ENCODE results near the gene CCNI. TPM values are rescaled to one million over a fixed set of nuclear protein-coding genes. Genes with fewer than 3 reads are reported as not detected.

Gene CCNI
- total and polyA plus RNA-seq, 2 donors from 2014 or later, result 172 to 314 TPM

DNA sequence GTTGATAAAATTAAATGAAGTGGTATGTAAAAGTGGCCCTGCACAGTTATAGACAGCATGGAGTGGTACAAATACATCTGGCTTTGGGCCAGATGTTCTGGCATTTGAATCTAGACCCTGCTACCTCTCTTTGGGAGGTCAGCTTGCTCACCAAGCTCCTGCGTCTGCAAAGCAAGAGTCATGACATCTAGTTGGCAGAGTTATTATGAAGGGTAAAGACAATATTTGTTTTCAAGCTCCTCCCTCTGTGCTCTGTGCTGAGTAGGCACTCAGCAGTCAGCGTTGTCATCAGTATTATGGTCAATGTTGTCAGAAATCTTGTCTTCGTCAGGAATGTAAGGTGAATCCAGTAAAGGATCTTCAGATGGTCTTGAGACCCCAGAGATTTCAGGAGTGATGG is 55.8 kb downstream of the CCNI start:
- Histone ChIP-seq H3K4me1 (ENCODE audit: control insufficient read depth in 2 of 3, insufficient read depth in 2 of 3, low read depth in 1 of 3, low read length in 3 of 3) (peaks cover 0 to 11% (median 8%) of the 10 kb centered on the region in 3 donors), H3K4me3 (ENCODE audit: low read length in 3 of 3) (no peak overlapping the region), H3K9me3 (ENCODE audit: control insufficient read depth in 2 of 3, insufficient read depth in 1 of 3, low read length in 3 of 3) (no peaks in the 10 kb centered on the region), H3K9ac (ENCODE audit: low read length in 3 of 3) (no peak overlapping the region), H3K27me3 (ENCODE audit: control insufficient read depth, insufficient read depth, low read length) (no peaks in the 10 kb centered on the region), H3K36me3 (ENCODE audit: control insufficient read depth in 2 of 3, insufficient read depth in 3 of 3, low read length in 3 of 3) (peaks cover 24 to 37% (median 29%) of the 10 kb centered on the region in 3 donors), H3K27ac (ENCODE audit: low read depth in 2 of 2, low read length in 2 of 2) (no peak overlapping the region)
- intact Hi-C loops (cut with DNase I), result no loop called here
- DNase-seq (no peak), FAIRE-seq (no peak)
- TF ChIP-seq, protein P1, sequence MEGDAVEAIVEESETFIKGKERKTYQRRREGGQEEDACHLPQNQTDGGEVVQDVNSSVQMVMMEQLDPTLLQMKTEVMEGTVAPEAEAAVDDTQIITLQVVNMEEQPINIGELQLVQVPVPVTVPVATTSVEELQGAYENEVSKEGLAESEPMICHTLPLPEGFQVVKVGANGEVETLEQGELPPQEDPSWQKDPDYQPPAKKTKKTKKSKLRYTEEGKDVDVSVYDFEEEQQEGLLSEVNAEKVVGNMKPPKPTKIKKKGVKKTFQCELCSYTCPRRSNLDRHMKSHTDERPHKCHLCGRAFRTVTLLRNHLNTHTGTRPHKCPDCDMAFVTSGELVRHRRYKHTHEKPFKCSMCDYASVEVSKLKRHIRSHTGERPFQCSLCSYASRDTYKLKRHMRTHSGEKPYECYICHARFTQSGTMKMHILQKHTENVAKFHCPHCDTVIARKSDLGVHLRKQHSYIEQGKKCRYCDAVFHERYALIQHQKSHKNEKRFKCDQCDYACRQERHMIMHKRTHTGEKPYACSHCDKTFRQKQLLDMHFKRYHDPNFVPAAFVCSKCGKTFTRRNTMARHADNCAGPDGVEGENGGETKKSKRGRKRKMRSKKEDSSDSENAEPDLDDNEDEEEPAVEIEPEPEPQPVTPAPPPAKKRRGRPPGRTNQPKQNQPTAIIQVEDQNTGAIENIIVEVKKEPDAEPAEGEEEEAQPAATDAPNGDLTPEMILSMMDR (IDR thresholded peaks at IDR 0.05; ENCODE audit: borderline replicate concordance, extremely low read depth, insufficient read depth), result no peak

DNA sequence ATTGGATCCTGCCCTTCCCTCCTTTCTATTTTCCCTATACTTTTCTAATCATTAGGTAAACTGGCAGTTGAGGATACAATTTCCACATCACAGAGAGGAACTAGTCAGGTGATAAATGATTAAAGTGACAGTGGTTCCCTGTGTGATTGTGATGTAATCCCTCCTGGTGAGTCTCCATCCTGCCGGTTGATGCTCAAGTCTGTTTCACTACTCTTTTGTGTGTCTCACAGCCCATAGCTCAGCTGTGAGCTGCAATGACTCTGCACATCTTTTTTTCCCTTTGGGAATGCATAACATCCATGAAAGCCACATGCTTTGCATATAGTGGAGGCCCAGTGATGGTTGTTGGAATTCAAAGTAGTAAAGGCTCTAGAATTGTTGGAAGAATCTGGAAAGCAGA is 60.4 kb downstream of the CCNI start:
- TF ChIP-seq, protein P1 (IDR thresholded peaks at IDR 0.05; ENCODE audit: borderline replicate concordance, extremely low read depth, insufficient read depth), result no peak
- FAIRE-seq (no peak), DNase-seq (no peak)
- Histone ChIP-seq H3K9ac (ENCODE audit: low read length in 3 of 3) (no peak overlapping the region), H3K9me3 (ENCODE audit: control insufficient read depth in 2 of 3, insufficient read depth in 1 of 3, low read length in 3 of 3) (no peaks in the 10 kb centered on the region), H3K27ac (ENCODE audit: low read depth in 2 of 2, low read length in 2 of 2) (no peak overlapping the region), H3K4me1 (ENCODE audit: control insufficient read depth in 2 of 3, insufficient read depth in 2 of 3, low read depth in 1 of 3, low read length in 3 of 3) (no peaks in the 10 kb centered on the region), H3K4me3 (ENCODE audit: low read length in 3 of 3) (no peak overlapping the region), H3K36me3 (ENCODE audit: control insufficient read depth in 2 of 3, insufficient read depth in 3 of 3, low read length in 3 of 3) (peaks cover 21 to 25% (median 23%) of the 10 kb centered on the region in 3 donors), H3K27me3 (ENCODE audit: control insufficient read depth, insufficient read depth, low read length) (no peaks in the 10 kb centered on the region)
- intact Hi-C loops (cut with DNase I), result no loop called here

DNA sequence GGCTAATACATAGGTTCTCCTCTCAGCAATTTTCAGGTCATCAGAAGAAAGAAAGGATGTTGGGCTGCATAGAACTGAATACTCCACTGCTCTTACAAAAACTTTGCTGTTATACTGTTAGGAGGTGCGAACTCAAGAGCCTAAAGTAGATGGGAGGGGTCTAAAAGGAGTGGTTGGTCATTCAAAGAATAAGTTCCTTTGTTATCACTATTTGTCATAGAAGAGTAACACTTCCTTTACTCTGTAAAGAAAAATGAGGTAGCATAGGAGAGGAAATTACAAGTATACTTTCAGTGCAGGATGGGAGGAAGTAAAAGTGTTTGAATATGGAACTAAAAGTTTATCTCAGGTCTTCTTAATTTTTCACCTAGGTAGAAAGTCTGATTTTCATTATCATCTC is 61.5 kb downstream of the CCNI start:
- TF ChIP-seq, protein P1 (IDR thresholded peaks at IDR 0.05; ENCODE audit: borderline replicate concordance, extremely low read depth, insufficient read depth), result no peak
- no peak for FAIRE-seq
- intact Hi-C loops (cut with DNase I), result no loop called here
- H3K27ac ChIP-seq (ENCODE audit: low read depth in 2 of 2, low read length in 2 of 2), result no peak overlapping the region
- no peaks in the 10 kb centered on the region for H3K27me3 ChIP-seq (ENCODE audit: control insufficient read depth, insufficient read depth, low read length)
- H3K9me3 ChIP-seq (ENCODE audit: control insufficient read depth in 2 of 3, insufficient read depth in 1 of 3, low read length in 3 of 3), result no peaks in the 10 kb centered on the region
- H3K36me3 ChIP-seq (ENCODE audit: control insufficient read depth in 2 of 3, insufficient read depth in 3 of 3, low read length in 3 of 3), result peaks cover 12 to 20% (median 16%) of the 10 kb centered on the region in 3 donors
- no peak overlapping the region for H3K9ac ChIP-seq (ENCODE audit: low read length in 3 of 3)
- H3K4me1 ChIP-seq (ENCODE audit: control insufficient read depth in 2 of 3, insufficient read depth in 2 of 3, low read depth in 1 of 3, low read length in 3 of 3), result no peaks in the 10 kb centered on the region
- DNase-seq, result no peak
- H3K4me3 ChIP-seq (ENCODE audit: low read length in 3 of 3), result no peak overlapping the region

DNA sequence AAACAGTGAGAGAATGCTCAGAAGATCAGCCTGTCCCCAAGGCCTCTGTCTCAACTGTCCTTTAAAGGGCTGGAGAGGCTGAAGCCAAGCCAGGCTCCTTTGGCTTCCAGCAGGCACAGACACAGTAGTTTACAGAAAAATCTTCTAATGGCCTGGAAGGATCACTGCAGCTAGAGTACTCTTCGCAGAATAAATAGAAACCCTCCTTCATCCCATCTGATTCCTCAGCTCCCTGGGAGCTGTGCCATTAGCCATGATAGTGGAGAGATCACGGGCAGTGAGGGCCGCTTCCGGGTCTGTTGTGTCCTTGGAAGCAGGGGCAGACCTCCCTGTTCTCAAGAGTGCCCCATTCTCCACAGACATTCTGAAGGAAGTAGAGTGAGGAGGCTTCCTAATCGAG is 63.1 kb downstream of the CCNI start:
- no peak for FAIRE-seq
- TF ChIP-seq, protein P1 (IDR thresholded peaks at IDR 0.05; ENCODE audit: borderline replicate concordance, extremely low read depth, insufficient read depth), result no peak
- Histone ChIP-seq H3K27me3 (ENCODE audit: control insufficient read depth, insufficient read depth, low read length) (no peaks in the 10 kb centered on the region), H3K4me3 (ENCODE audit: low read length in 3 of 3) (no peak overlapping the region), H3K4me1 (ENCODE audit: control insufficient read depth in 2 of 3, insufficient read depth in 2 of 3, low read depth in 1 of 3, low read length in 3 of 3) (peaks cover 0 to 5% (median 0%) of the 10 kb centered on the region in 3 donors), H3K9me3 (ENCODE audit: control insufficient read depth in 2 of 3, insufficient read depth in 1 of 3, low read length in 3 of 3) (no peaks in the 10 kb centered on the region), H3K36me3 (ENCODE audit: control insufficient read depth in 2 of 3, insufficient read depth in 3 of 3, low read length in 3 of 3) (peaks cover 12 to 19% (median 14%) of the 10 kb centered on the region in 3 donors), H3K27ac (ENCODE audit: low read depth in 2 of 2, low read length in 2 of 2) (no peak overlapping the region), H3K9ac (ENCODE audit: low read length in 3 of 3) (no peak overlapping the region)
- intact Hi-C loops (cut with DNase I), result no loop called here
- peak in 1 of 5 donors; percentile 78 for DNase-seq
